ENCODE results near the gene HBA1.

DNA sequence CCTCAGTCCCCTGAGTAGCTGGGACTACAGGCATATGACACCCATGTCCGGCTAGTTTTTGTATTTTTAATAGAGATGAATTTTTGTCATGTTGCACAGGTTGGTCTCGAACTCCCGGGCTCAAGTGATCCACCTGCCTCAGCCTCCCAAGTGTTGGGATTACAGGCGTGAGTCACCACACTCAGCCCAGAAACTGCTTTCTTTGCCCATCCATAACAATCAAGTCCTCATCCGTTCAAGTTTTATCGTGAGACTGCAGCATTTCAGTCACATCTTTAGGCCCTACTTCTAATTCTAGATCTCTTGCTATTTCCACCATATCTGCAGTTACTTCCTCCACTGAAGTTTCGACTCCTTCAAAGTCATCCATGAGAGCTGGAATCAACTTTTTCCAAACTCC lies 44.4 kb upstream of the HBA1 start:
- TF ChIP-seq, protein P1, sequence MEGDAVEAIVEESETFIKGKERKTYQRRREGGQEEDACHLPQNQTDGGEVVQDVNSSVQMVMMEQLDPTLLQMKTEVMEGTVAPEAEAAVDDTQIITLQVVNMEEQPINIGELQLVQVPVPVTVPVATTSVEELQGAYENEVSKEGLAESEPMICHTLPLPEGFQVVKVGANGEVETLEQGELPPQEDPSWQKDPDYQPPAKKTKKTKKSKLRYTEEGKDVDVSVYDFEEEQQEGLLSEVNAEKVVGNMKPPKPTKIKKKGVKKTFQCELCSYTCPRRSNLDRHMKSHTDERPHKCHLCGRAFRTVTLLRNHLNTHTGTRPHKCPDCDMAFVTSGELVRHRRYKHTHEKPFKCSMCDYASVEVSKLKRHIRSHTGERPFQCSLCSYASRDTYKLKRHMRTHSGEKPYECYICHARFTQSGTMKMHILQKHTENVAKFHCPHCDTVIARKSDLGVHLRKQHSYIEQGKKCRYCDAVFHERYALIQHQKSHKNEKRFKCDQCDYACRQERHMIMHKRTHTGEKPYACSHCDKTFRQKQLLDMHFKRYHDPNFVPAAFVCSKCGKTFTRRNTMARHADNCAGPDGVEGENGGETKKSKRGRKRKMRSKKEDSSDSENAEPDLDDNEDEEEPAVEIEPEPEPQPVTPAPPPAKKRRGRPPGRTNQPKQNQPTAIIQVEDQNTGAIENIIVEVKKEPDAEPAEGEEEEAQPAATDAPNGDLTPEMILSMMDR (conservative IDR thresholded peaks at IDR 0.05 in 1 of 2, IDR thresholded peaks at IDR 0.05 in 1 of 2; ENCODE audit: extremely low read depth in 1 of 2, insufficient read depth in 1 of 2, low read depth in 1 of 2, low read length in 2 of 2) = no peak
- TF ChIP-seq EZH2 (IDR thresholded peaks at IDR 0.05; ENCODE audit: borderline replicate concordance, low read length) = no peak
